NCI-H2227 (cell line): ENCODE measurements around the gene SMAD2.
"Not testable (repeated sequence)": the region's sequence is repeated elsewhere in the genome, so short reads cannot be mapped to it uniquely, and the experiment has no call there.

ENCODE experiments used
- DNase-seq: peaks from one replicate; lab custom pipeline; 2025; ENCODE audit not compliant: unreplicated experiment; lab: John Stamatoyannopoulos, UW

Gene SMAD2

GRCh38 chr18:47795434-47795814, 135.0 kb downstream of the SMAD2 start:
- DNase-seq = no peak

- DNase-seq = no peak
Measured at GRCh38 chr18:47794725-47795433, 135.6 kb downstream of the SMAD2 start.

GRCh38 chr18:47793609-47794008, 136.8 kb downstream of the SMAD2 start:
- DNase-seq = no peak

GRCh38 chr18:47791461-47791985, 138.9 kb downstream of the SMAD2 start:
- no peak for DNase-seq

DNA sequence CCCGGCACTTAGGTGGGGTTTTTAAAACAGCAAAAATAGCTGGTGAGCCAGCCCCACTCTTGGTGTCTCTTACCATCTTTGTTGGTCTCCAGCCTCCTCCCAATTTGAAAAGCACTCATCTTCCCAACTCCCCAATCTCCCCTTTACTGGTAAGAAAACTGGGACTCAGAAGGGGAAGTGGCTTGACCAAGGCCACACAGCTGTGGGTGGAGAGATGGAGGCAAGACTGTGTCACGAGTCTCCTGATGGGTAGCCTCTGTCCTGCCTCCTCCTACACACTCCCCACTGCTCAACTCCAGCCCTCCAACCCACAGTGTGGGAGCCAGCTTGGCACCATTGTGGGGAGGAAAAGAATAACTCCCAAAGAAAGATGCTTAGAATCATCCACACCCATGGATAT, 140.4 kb downstream of the SMAD2 start:
- no peak for DNase-seq

- no peak for DNase-seq
Measured at GRCh38 chr18:47788621-47789020, 141.8 kb downstream of the SMAD2 start.

GRCh38 chr18:47781561-47781960, 148.9 kb downstream of the SMAD2 start:
- no peak for DNase-seq

- no peak for DNase-seq
Measured at GRCh38 chr18:47780011-47780725, 150.3 kb downstream of the SMAD2 start.

DNA sequence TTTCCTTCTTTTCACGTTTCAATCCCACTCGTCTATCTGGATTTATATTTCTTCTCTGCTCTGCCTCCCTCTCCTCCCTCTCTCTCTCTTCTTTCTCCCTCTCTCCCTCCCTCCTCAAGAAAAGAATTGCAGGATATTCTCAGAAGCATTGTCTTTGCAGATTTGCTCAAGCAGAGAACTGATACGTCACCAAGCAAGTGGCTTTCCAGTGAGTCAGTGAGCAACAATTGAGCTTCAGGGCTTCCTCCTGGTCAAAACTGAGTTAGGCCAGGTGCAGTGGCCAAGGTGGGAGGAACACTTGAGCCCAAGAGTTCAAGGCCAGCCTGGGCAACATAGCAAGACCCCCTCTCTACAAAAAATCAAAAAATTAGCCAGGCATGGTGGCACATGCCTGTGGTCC, 151.1 kb downstream of the SMAD2 start:
- DNase-seq = no peak

- DNase-seq = no peak
Measured at GRCh38 chr18:47777626-47778025, 152.8 kb downstream of the SMAD2 start.

DNA sequence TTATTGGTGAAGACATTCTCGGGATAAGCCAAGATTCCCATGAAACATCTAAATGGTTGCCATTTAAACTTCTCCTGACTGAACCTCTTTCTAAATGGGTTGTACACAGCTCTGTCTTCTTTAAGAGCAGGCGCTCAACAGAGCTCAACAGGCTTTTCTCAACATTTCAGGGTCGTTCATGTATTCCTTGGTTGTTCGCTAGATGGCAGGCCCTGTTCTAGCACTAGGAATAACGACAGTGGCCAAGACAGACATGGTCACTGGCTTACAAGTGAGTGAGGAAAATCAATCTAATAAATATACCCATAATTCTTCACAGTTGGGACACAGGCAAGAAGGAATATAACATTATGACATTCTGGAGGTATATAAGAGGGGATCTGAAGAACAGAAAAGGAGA, 154.5 kb downstream of the SMAD2 start:
- DNase-seq = no peak

- no peak for DNase-seq
Measured at GRCh38 chr18:47773931-47774330, 156.5 kb downstream of the SMAD2 start.

DNA sequence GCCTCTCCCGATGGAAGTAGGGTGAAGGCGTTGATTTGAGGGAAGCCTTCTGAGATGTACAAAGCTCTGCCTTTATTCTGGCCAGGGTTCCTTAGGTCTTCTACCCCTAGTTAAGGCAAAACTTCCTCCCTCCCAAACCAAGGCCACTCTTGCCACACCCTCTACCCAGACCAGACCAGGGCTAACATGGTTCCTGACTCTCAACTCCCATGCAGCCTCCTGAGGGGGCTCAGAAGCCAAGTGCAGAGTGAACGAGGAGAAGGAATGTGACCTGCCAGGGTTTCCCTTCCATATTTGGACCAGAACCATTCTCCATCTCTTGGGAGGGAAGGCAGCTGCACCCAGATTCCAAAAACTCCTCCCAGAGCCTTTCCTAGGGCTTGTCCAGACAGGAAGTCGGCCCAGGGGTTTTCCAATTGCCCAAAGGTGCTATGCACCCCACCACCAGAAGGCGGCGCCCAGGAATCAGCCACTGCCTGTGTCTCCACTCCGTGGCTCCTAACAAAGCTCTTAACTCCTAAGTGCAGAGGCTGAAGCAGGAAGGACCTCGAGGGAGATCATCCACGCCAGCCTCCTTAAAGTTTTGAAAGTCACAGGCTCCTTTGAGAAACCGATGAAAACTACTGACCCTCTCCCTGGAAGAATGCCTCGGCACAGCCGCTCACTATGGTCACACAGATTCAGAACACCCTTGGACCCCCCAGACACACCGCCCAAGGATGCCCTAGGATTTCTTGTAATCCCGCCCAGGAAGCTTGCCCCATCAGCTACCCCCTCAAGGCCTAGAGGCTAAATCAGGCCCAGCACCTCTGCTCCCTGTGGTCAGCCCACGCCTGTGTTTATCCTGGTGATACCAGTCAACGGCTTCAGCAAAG, 157.8 kb downstream of the SMAD2 start:
- DNase-seq = peak; percentile 11

- DNase-seq = no peak
Measured at GRCh38 chr18:47771922-47772321, 158.5 kb downstream of the SMAD2 start.

GRCh38 chr18:47767699-47768098, 162.8 kb downstream of the SMAD2 start:
- no peak for DNase-seq

DNA sequence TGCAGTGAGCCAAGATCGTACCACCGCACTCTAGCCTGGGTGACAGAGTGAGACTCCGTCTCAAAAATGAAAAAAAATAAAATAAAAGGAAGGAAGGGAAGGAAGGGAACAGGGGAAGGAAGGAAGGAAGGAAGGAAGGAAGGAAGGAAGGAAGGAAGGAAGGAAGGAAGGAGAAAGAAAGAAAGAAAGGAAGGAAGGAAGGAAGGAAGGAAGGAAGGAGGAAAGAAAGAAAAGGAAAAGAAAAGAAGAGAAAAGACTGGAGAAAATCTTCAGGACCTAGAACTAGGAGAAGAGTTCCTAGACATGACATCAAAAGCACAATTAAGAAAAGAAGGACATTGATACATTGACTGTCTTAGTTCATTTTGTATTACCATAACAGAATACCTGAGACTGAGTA, 163.3 kb downstream of the SMAD2 start:
- not testable (repeated sequence) for DNase-seq
